ENCODE measurements around the gene PXDN. TPM values are rescaled to one million over a fixed set of nuclear protein-coding genes. Genes with fewer than 3 reads are reported as not detected.

Gene PXDN
- total RNA-seq, 4 donors from 2014 or later = 101 to 169 (median 134) TPM

GRCh38 chr2:1591461-1591770, 152.9 kb downstream of the PXDN start:
- no peak for TF ChIP-seq CTCF (IDR thresholded peaks at IDR 0.05; ENCODE audit: low read depth)

- TF ChIP-seq CTCF (IDR thresholded peaks at IDR 0.05; ENCODE audit: low read depth) = no peak
These were observed 153.5 kb downstream of the PXDN start for GRCh38 chr2:1590596-1591460.

- TF ChIP-seq CTCF (IDR thresholded peaks at IDR 0.05; ENCODE audit: low read depth) = no peak
These were observed 155.2 kb downstream of the PXDN start for GRCh38 chr2:1588978-1589621.

GRCh38 chr2:1588051-1588977, 156.0 kb downstream of the PXDN start:
- no peak for TF ChIP-seq CTCF (IDR thresholded peaks at IDR 0.05; ENCODE audit: low read depth)

DNA sequence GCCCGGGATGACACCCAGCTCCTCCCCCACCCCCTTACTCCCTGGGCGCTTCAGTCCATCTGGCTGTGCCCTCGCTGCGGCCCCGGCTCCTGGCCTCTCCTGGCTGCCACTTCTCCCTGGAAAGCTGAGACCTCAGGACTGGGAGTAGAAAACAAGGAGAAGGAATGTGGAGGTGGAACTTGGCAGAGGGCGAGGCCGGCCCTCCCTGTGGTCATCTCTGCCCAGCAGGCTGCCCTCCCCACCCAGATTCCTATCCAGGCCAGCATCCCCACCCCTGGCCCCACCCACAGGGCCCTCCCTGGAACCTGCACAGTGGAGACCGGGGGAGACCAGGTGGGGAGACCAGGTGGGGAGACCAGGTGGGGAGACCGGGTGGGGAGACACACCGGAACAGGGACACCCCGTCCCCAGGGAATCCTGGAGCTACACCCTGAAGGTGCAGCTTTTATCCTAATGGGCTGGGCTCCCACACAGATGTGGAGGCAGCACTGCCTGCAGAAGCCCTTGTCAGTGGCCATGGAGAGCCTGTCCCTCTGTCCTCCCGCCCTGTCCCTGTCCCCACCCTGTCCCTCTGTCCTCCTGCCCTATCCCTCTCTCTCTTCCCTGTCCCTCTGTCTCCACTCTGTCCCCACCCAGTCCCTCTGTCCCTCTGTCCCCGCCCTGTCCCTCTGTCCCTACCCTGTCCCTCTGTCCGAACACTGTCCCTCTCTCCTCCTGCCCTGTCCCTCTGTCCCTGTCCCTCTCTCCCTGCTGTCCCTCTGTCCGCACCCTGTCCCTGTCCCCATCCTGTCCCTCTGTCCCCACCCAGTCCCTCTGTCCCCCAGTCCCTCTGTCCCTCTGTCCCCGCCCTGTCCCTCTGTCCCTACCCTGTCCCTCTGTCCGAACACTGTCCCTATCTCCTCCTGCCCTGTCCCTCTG, 157.1 kb downstream of the PXDN start:
- no peak for TF ChIP-seq CTCF (IDR thresholded peaks at IDR 0.05; ENCODE audit: low read depth)

- no peak for TF ChIP-seq CTCF (IDR thresholded peaks at IDR 0.05; ENCODE audit: low read depth)
These were observed 157.9 kb downstream of the PXDN start for GRCh38 chr2:1586251-1586922.
